Smooth muscle cell (in vitro differentiated cells): Measurements from ENCODE around the gene NOP9. TPM values are rescaled to one million over a fixed set of nuclear protein-coding genes. Genes with fewer than 3 reads are reported as not detected.

Source experiments
- DNase-seq: peaks from one replicate; lab custom pipeline; 2025; ENCODE audit not compliant: unreplicated experiment; lab: John Stamatoyannopoulos, UW
- H2AFZ ChIP-seq: fragments of 200-600 bp; sonication (generic); 2 replicates; pipeline ENCODE4 v1.6.0; 2016; ENCODE audit warnings: antibody characterized with exemption, low read depth, mild to moderate bottlenecking
- H3F3A ChIP-seq: fragments of 200-600 bp; sonication (generic); 2 replicates; pipeline ENCODE4 v1.6.0; 2017; ENCODE audit warnings: antibody characterized with exemption, low read depth
- H3K27ac ChIP-seq: fragments of 200-600 bp; sonication (generic); 2 replicates; pipeline ENCODE4 v1.5.1; 2016; ENCODE audit warnings: low read depth, mild to moderate bottlenecking
- H3K27me3 ChIP-seq: fragments of 200-600 bp; sonication (generic); 2 replicates; pipeline ENCODE4 v1.6.1; 2016; ENCODE audit warnings: low read depth, mild to moderate bottlenecking
- H3K36me3 ChIP-seq: fragments of 200-600 bp; sonication (generic); 2 replicates; pipeline ENCODE4 v1.5.1; 2016; ENCODE audit warnings: low read depth
- H3K4me1 ChIP-seq: fragments of 200-600 bp; sonication (generic); 2 replicates; pipeline ENCODE4 v1.5.1; 2016; ENCODE audit warnings: low read depth
- H3K4me2 ChIP-seq: fragments of 200-600 bp; sonication (generic); 2 replicates; pipeline ENCODE4 v1.6.0; 2016; ENCODE audit warnings: mild to moderate bottlenecking
- H3K4me3 ChIP-seq: fragments of 200-600 bp; sonication (generic); 2 replicates; pipeline ENCODE4 v1.5.1; 2016; ENCODE audit warnings: mild to moderate bottlenecking
- H3K79me2 ChIP-seq: fragments of 200-600 bp; sonication (generic); 2 replicates; pipeline ENCODE4 v1.6.0; 2016; ENCODE audit warnings: low read depth, mild to moderate bottlenecking
- H3K9ac ChIP-seq: fragments of 200-600 bp; sonication (generic); 2 replicates; pipeline ENCODE4 v1.6.0; 2016; ENCODE audit warnings: low read depth
- H3K9me3 ChIP-seq: fragments of 200-600 bp; sonication (generic); replicated peaks from 2 replicates; pipeline ENCODE4 v1.5.1; 2016; ENCODE audit warnings: low read depth
- H4K20me1 ChIP-seq: fragments of 200-600 bp; sonication (generic); 2 replicates; pipeline ENCODE4 v1.6.0; 2016; ENCODE audit warnings: low read depth
- CTCF ChIP-seq: fragments of 200-600 bp; sonication (generic); IDR thresholded peaks from 2 replicates; pipeline ENCODE4 v1.5.1; 2017; ENCODE audit warnings: borderline replicate concordance, mild to moderate bottlenecking, antibody characterized with exemption; ENCODE audit not compliant: insufficient read depth, poor library complexity, severe bottlenecking
- WGBS: methylation state at CpG from one replicate; pipeline ENCODE4 v1.1.7; 2016; ENCODE audit warnings: low lambda C conversion rate; 5-methylcytosine and 5-hydroxymethylcytosine counted together
- polyA plus RNA-seq: library from polyadenylated mRNA; unstranded; fragments of >200 nt; fragmentation: Nextera tagmentation; extraction: Ambion mirVana; gene quantifications from 2 replicates; pipeline ENCODE4 v1.2.1, GENCODE V29; 2016
- total RNA-seq: library from RNA; depleted of rRNA; stranded (reverse); fragments of >200 nt; gene quantifications from 2 replicates; pipeline ENCODE4 v1.2.3, GENCODE V29; 2014

Gene NOP9
- total and polyA plus RNA-seq, 2 experiments from 2014 or later: 3.3 to 9.3 TPM

- H3K27ac ChIP-seq: no peak overlapping the region
- no peak for DNase-seq
- H3K79me2 ChIP-seq: no peaks in the 10 kb centered on the region
- no peak overlapping the region for H2AFZ ChIP-seq
- H3K27me3 ChIP-seq: peaks cover 97% of the 10 kb centered on the region
- 86% methylated on average over 8 of the region's 8 CpGs for WGBS
- H3K4me3 ChIP-seq: no peak overlapping the region
- peaks cover 11% of the 10 kb centered on the region for H3K4me1 ChIP-seq
- no peak overlapping the region for H3K9ac ChIP-seq
- H4K20me1 ChIP-seq: no peaks in the 10 kb centered on the region
- H3K36me3 ChIP-seq: no peaks in the 10 kb centered on the region
- H3K9me3 ChIP-seq: no peaks in the 10 kb centered on the region
- no peaks in the 10 kb centered on the region for H3F3A ChIP-seq
- no peak for TF ChIP-seq CTCF
- H3K4me2 ChIP-seq: no peak overlapping the region
Measured at GRCh38 chr14:24337824-24338175, 38.1 kb downstream of the NOP9 start.

- H3K27me3 ChIP-seq: peaks cover 97% of the 10 kb centered on the region
- no peak overlapping the region for H3K27ac ChIP-seq
- H3K79me2 ChIP-seq: no peaks in the 10 kb centered on the region
- H3F3A ChIP-seq: no peaks in the 10 kb centered on the region
- H3K4me2 ChIP-seq: peak overlapping the region; percentile 87
- no peaks in the 10 kb centered on the region for H3K9me3 ChIP-seq
- no peak overlapping the region for H2AFZ ChIP-seq
- no peak overlapping the region for H3K9ac ChIP-seq
- TF ChIP-seq CTCF: no peak
- no peaks in the 10 kb centered on the region for H3K36me3 ChIP-seq
- no peak overlapping the region for H3K4me3 ChIP-seq
- H4K20me1 ChIP-seq: no peaks in the 10 kb centered on the region
- peaks cover 11% of the 10 kb centered on the region for H3K4me1 ChIP-seq
- WGBS: 78% methylated on average over 14 of the region's 14 CpGs
- DNase-seq: no peak
Measured at GRCh38 chr14:24338843-24339242, 39.2 kb downstream of the NOP9 start.

GRCh38 chr14:24339284-24340151 is 39.9 kb downstream of the NOP9 start, which contains the start of gene RIPK3:
Gene RIPK3, minus strand, starts transcription at chr14:24339991. Its CDS starts 165 bp downstream, at chr14:24339826.
- H3K4me2 ChIP-seq: peak within 1 kb of the TSS; percentile 87
- no peaks in the 10 kb centered on the region for H3K36me3 ChIP-seq
- H3K9ac ChIP-seq: no peak within 1 kb of the TSS
- DNase-seq: no peak
- WGBS: 12% methylated on average over 48 of the region's 51 CpGs
- H3F3A ChIP-seq: no peaks in the 10 kb centered on the region
- H3K79me2 ChIP-seq: no peaks in the 10 kb centered on the region
- H3K4me1 ChIP-seq: peaks cover 7% of the 10 kb centered on the region
- peaks cover 92% of the 10 kb centered on the region for H3K27me3 ChIP-seq
- H2AFZ ChIP-seq: peak within 1 kb of the TSS; percentile 86
- no peaks in the 10 kb centered on the region for H3K9me3 ChIP-seq
- TF ChIP-seq CTCF: no peak
- H3K27ac ChIP-seq: no peak within 1 kb of the TSS
- H4K20me1 ChIP-seq: no peaks in the 10 kb centered on the region
- H3K4me3 ChIP-seq: peak within 1 kb of the TSS; percentile 57

- no peak for DNase-seq
- TF ChIP-seq CTCF: no peak
- no peak overlapping the region for H3K4me3 ChIP-seq
- no peaks in the 10 kb centered on the region for H3F3A ChIP-seq
- WGBS: 87% methylated on average over 1 of the region's 1 CpG
- peaks cover 4% of the 10 kb centered on the region for H3K4me1 ChIP-seq
- no peak overlapping the region for H3K27ac ChIP-seq
- H3K27me3 ChIP-seq: peaks cover 92% of the 10 kb centered on the region
- no peak overlapping the region for H3K9ac ChIP-seq
- H3K36me3 ChIP-seq: no peaks in the 10 kb centered on the region
- H3K9me3 ChIP-seq: no peaks in the 10 kb centered on the region
- no peaks in the 10 kb centered on the region for H3K79me2 ChIP-seq
- H2AFZ ChIP-seq: no peak overlapping the region
- no peaks in the 10 kb centered on the region for H4K20me1 ChIP-seq
- H3K4me2 ChIP-seq: no peak overlapping the region
Measured at GRCh38 chr14:24340606-24341005, 41.0 kb downstream of the NOP9 start.
